Measurements from ENCODE around the gene EEF1A2.

Gene EEF1A2

GRCh38 chr20:63473555-63474449 is 25.1 kb downstream of the EEF1A2 start:
- H3K36me3 ChIP-seq (replicated peaks; ENCODE audit: insufficient read depth, low read length): no peaks in the 10 kb centered on the region
- no peaks in the 10 kb centered on the region for H3K9me2 ChIP-seq (replicated peaks; ENCODE audit: insufficient read depth, low read length)
- H2AFZ ChIP-seq (ENCODE audit: low read length): no peak overlapping the region
- H3K4me1 ChIP-seq (ENCODE audit: low read length): no peaks in the 10 kb centered on the region
- H3K4me2 ChIP-seq (ENCODE audit: low read depth, low read length): no peak overlapping the region
- H3K27me3 ChIP-seq (replicated peaks; ENCODE audit: insufficient read depth, low read length): peaks cover 91% of the 10 kb centered on the region
- no peak overlapping the region for H3K27ac ChIP-seq (ENCODE audit: low read length)
- no peaks in the 10 kb centered on the region for H3K9me3 ChIP-seq (replicated peaks; ENCODE audit: insufficient read depth, low read length)
- DNase-seq: no peak
- H3F3A ChIP-seq (ENCODE audit: insufficient read depth, low read length): no peaks in the 10 kb centered on the region
- H3K79me2 ChIP-seq (ENCODE audit: low read length): no peaks in the 10 kb centered on the region
- H3K4me3 ChIP-seq (ENCODE audit: low read length): no peak overlapping the region
- TF ChIP-seq EZH2phosphoT487 (IDR thresholded peaks at IDR 0.05; ENCODE audit: low read length): no peak
- TF ChIP-seq EZH2 (optimal IDR thresholded peaks at IDR 0.05; ENCODE audit: low read depth, low read length): no peak
- no peak for TF ChIP-seq CTCF (IDR thresholded peaks at IDR 0.05; ENCODE audit: low read length)
- no peaks in the 10 kb centered on the region for H4K20me1 ChIP-seq (ENCODE audit: insufficient read depth, low read length)
- no peak overlapping the region for H3K9ac ChIP-seq (ENCODE audit: low read length)

DNA sequence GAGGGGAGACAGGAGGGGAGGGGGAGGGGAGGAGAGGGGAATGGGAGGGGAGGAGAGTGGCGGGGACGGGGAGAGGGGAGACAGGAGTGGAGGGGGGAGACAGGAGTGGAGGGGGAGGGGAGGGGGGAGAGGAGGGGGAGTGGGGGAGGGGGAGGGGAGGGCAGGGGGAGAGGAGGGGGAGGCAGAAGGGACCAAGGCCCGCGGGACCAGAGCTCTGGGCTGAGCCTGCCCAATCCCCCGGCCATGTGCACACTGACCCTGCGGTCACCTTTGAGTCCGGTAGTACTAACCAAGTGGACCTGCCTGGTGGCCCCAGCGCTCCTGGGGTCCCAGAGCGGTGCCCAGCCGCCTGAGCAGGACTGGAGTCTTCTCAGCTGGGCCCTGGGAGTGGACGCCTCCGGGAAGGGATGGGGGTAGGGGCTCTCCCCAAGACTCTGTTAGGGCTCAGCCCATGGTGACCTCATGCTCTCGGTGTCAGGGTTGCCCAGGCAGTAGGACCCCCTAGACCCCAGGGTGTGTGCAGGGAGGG is 26.0 kb downstream of the EEF1A2 start:
- no peaks in the 10 kb centered on the region for H3F3A ChIP-seq (ENCODE audit: insufficient read depth, low read length)
- no peaks in the 10 kb centered on the region for H4K20me1 ChIP-seq (ENCODE audit: insufficient read depth, low read length)
- no peak for DNase-seq
- no peak overlapping the region for H3K9ac ChIP-seq (ENCODE audit: low read length)
- no peak overlapping the region for H3K4me2 ChIP-seq (ENCODE audit: low read depth, low read length)
- no peaks in the 10 kb centered on the region for H3K79me2 ChIP-seq (ENCODE audit: low read length)
- no peak for TF ChIP-seq EZH2phosphoT487 (IDR thresholded peaks at IDR 0.05; ENCODE audit: low read length)
- no peak for TF ChIP-seq CTCF (IDR thresholded peaks at IDR 0.05; ENCODE audit: low read length)
- no peak for TF ChIP-seq EZH2 (optimal IDR thresholded peaks at IDR 0.05; ENCODE audit: low read depth, low read length)
- H3K4me1 ChIP-seq (ENCODE audit: low read length): no peaks in the 10 kb centered on the region
- no peaks in the 10 kb centered on the region for H3K9me3 ChIP-seq (replicated peaks; ENCODE audit: insufficient read depth, low read length)
- H2AFZ ChIP-seq (ENCODE audit: low read length): no peak overlapping the region
- no peak overlapping the region for H3K4me3 ChIP-seq (ENCODE audit: low read length)
- H3K27ac ChIP-seq (ENCODE audit: low read length): no peak overlapping the region
- H3K36me3 ChIP-seq (replicated peaks; ENCODE audit: insufficient read depth, low read length): no peaks in the 10 kb centered on the region
- no peaks in the 10 kb centered on the region for H3K9me2 ChIP-seq (replicated peaks; ENCODE audit: insufficient read depth, low read length)
- H3K27me3 ChIP-seq (replicated peaks; ENCODE audit: insufficient read depth, low read length): peaks cover 91% of the 10 kb centered on the region

GRCh38 chr20:63471981-63472831 is 26.7 kb downstream of the EEF1A2 start, which contains the start of gene KCNQ2:
TSS of gene KCNQ2 (minus strand) at chr20:63472655. CDS start at chr20:63472463, 192 bp downstream.
- DNase-seq: no peak
- TF ChIP-seq EZH2phosphoT487 (IDR thresholded peaks at IDR 0.05; ENCODE audit: low read length): no peak
- TF ChIP-seq CTCF (IDR thresholded peaks at IDR 0.05; ENCODE audit: low read length): no peak
- TF ChIP-seq EZH2 (optimal IDR thresholded peaks at IDR 0.05; ENCODE audit: low read depth, low read length): no peak
- Histone ChIP-seq H3K9me2 (replicated peaks; ENCODE audit: insufficient read depth, low read length) (no peaks in the 10 kb centered on the region), H3K9me3 (replicated peaks; ENCODE audit: insufficient read depth, low read length) (no peaks in the 10 kb centered on the region), H3K4me2 (ENCODE audit: low read depth, low read length) (no peak within 1 kb of the TSS), H3K9ac (ENCODE audit: low read length) (no peak within 1 kb of the TSS), H3K27me3 (replicated peaks; ENCODE audit: insufficient read depth, low read length) (peaks cover 91% of the 10 kb centered on the region), H3K79me2 (ENCODE audit: low read length) (no peaks in the 10 kb centered on the region), H3K4me3 (ENCODE audit: low read length) (no peak within 1 kb of the TSS), H3K36me3 (replicated peaks; ENCODE audit: insufficient read depth, low read length) (no peaks in the 10 kb centered on the region), H3F3A (ENCODE audit: insufficient read depth, low read length) (no peaks in the 10 kb centered on the region), H4K20me1 (ENCODE audit: insufficient read depth, low read length) (no peaks in the 10 kb centered on the region), H3K27ac (ENCODE audit: low read length) (no peak within 1 kb of the TSS), H2AFZ (ENCODE audit: low read length) (no peak within 1 kb of the TSS), H3K4me1 (ENCODE audit: low read length) (no peaks in the 10 kb centered on the region)

All from MM.1S (cell line).